ENCODE measurements around the gene COQ8A.

DNA sequence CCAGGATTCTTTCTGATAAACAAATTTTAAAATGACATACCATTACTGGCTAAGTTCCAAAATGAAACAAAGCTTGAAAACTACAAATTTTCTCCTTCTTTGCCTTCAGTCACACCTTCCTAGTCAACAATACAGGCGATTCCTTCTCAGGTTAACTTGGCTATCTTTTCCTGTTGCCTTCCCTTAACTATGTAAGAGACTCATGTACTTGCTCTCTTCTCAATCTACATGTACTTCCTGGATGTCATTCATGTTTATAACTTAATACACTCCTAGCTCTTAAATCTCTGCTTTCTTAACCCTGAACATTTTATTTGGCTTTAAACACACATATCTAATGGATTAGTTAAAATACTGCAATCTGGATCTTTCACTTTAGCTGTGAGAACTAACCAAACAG lies 97.0 kb downstream of the COQ8A start:
- TF ChIP-seq POLR2A (IDR thresholded peaks at IDR 0.05; ENCODE audit: low read depth) (no peak), EP300 (IDR thresholded peaks at IDR 0.05) (no peak)
- TF ChIP-seq, protein P1, sequence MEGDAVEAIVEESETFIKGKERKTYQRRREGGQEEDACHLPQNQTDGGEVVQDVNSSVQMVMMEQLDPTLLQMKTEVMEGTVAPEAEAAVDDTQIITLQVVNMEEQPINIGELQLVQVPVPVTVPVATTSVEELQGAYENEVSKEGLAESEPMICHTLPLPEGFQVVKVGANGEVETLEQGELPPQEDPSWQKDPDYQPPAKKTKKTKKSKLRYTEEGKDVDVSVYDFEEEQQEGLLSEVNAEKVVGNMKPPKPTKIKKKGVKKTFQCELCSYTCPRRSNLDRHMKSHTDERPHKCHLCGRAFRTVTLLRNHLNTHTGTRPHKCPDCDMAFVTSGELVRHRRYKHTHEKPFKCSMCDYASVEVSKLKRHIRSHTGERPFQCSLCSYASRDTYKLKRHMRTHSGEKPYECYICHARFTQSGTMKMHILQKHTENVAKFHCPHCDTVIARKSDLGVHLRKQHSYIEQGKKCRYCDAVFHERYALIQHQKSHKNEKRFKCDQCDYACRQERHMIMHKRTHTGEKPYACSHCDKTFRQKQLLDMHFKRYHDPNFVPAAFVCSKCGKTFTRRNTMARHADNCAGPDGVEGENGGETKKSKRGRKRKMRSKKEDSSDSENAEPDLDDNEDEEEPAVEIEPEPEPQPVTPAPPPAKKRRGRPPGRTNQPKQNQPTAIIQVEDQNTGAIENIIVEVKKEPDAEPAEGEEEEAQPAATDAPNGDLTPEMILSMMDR (IDR thresholded peaks at IDR 0.05), result no peak

All from esophagus muscularis mucosa (tissue), 4 donors.